Spleen (tissue), 7 donors: ENCODE measurements around the gene COL26A1.

Experiments
- POLR2A ChIP-seq, 3 donors: fragments of 450-650 bp; IDR thresholded peaks; one replicate each; pipeline ENCODE4 v1.5.1; 2017; ENCODE audit warnings: antibody characterized with exemption in 3 of 3, mild to moderate bottlenecking in 1 of 3
- TF ChIP-seq, protein P1 (sequence below), 11 experiments: fragments of 200-600 bp in 7 of 11; fragments of 450-650 bp in 4 of 11; sonication (generic) in 4 of 11; IDR thresholded peaks in 8 of 11; conservative IDR thresholded peaks in 3 of 11; 1 replicate in 7 of 11; 2 replicates in 4 of 11; pipeline versions ENCODE4 v1.4.0 to v1.8.0; 2016 to 2021; ENCODE audit warnings: antibody characterized with exemption in 11 of 11, inconsistent platforms in 4 of 11, mild to moderate bottlenecking in 1 of 11
- donor health status: DM: no; HTN: no; CAD: no; lungs with moderate emphysema.
- donor health status: DM: no; HTN: no; CAD: no.
- donor health status: DM: no; HTN: no; CAD: no.

DNA sequence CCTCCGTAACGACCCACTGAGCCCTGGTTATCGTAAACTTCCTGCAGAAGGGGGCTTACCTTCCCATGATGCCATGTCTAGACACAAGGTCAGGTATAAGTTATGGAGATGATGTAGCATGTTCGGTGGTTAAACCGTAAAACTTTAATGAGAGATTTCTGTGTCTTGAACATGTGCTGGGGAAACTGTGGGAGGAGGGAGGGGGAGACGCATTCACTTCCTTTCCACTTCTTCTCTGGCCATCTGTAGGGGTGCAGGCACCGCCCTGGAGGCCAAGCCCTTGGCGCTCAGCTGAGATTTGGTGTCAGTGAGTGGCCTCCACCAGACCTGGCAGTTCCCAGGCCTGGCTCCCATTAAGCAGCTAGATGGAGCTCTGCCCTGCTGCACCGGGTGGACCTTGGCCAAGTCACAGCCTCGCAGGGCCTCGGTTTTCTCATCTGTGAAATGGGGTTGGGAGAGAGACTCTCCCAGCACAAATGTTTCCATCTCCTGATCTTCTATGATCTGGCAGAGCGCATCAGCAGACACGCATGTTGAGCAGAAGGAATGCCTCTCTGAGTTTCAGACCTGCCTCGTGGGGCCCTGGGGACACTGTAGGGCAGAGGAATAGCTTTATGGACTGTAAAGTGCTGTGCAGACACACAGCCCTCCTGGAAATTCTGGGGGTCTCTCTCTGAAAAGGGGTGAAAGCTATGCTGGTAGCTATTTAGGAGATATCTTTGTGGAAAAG, 106.0 kb downstream of the COL26A1 start:
- TF ChIP-seq, protein P1, sequence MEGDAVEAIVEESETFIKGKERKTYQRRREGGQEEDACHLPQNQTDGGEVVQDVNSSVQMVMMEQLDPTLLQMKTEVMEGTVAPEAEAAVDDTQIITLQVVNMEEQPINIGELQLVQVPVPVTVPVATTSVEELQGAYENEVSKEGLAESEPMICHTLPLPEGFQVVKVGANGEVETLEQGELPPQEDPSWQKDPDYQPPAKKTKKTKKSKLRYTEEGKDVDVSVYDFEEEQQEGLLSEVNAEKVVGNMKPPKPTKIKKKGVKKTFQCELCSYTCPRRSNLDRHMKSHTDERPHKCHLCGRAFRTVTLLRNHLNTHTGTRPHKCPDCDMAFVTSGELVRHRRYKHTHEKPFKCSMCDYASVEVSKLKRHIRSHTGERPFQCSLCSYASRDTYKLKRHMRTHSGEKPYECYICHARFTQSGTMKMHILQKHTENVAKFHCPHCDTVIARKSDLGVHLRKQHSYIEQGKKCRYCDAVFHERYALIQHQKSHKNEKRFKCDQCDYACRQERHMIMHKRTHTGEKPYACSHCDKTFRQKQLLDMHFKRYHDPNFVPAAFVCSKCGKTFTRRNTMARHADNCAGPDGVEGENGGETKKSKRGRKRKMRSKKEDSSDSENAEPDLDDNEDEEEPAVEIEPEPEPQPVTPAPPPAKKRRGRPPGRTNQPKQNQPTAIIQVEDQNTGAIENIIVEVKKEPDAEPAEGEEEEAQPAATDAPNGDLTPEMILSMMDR (IDR thresholded peaks at IDR 0.05 in 8 of 11, conservative IDR thresholded peaks at IDR 0.05 in 3 of 11), result no peak
- TF ChIP-seq POLR2A (IDR thresholded peaks at IDR 0.05), result no peak
